Lower leg skin (tissue), 3 donors: ENCODE results near the gene NALF2.

Experiments
- POLR2A ChIP-seq, 2 donors: fragments of 450-650 bp; IDR thresholded peaks; one replicate each; pipeline ENCODE4 v1.6.1; 2016 to 2017; ENCODE audit warnings: antibody characterized with exemption in 2 of 2, mild to moderate bottlenecking in 1 of 2, moderate library complexity in 1 of 2
- TF ChIP-seq, protein P1 (sequence below), 3 donors: fragments of 450-650 bp; IDR thresholded peaks; one replicate each; pipeline ENCODE4 v1.5.1; 2016; ENCODE audit warnings: antibody characterized with exemption in 3 of 3, mild to moderate bottlenecking in 3 of 3, moderate library complexity in 2 of 3

DNA sequence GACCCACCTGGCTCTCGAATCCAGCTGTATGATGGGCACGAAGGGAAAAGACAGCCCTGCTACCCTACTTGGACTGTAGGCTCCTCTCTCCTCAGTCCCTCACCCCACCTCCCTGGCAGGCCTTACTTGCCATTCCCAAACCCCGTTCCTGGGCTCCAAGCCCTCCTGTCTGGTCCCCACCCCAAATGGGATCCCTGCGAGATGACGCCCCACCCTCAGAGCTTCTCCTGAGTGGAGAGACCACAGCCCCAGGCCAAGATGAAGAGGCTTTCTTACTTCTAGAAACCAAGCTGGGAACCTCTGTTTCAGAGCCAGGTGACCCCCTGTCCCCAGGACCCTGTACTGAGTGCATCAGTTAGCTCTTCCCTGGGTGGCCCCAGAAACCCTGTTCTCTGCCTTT lies 4.5 kb downstream of the NALF2 start:
- TF ChIP-seq POLR2A (IDR thresholded peaks at IDR 0.05) = no peak
- TF ChIP-seq, protein P1, sequence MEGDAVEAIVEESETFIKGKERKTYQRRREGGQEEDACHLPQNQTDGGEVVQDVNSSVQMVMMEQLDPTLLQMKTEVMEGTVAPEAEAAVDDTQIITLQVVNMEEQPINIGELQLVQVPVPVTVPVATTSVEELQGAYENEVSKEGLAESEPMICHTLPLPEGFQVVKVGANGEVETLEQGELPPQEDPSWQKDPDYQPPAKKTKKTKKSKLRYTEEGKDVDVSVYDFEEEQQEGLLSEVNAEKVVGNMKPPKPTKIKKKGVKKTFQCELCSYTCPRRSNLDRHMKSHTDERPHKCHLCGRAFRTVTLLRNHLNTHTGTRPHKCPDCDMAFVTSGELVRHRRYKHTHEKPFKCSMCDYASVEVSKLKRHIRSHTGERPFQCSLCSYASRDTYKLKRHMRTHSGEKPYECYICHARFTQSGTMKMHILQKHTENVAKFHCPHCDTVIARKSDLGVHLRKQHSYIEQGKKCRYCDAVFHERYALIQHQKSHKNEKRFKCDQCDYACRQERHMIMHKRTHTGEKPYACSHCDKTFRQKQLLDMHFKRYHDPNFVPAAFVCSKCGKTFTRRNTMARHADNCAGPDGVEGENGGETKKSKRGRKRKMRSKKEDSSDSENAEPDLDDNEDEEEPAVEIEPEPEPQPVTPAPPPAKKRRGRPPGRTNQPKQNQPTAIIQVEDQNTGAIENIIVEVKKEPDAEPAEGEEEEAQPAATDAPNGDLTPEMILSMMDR (IDR thresholded peaks at IDR 0.05) = no peak
